UCSD-AML1 (cell line): ENCODE data around the gene MPV17L.
"Not testable (repeated sequence)": the region's sequence is repeated elsewhere in the genome, so short reads cannot be mapped to it uniquely, and the experiment has no call there.

Source experiments
- DNase-seq: peaks from one replicate; lab custom pipeline; 2025; ENCODE audit not compliant: unreplicated experiment; lab: John Stamatoyannopoulos, UW

The MPV17L gene

GRCh38 chr16:15450624-15451023, 55.1 kb downstream of the MPV17L start:
- DNase-seq: no peak

GRCh38 chr16:15451098-15451731, 55.7 kb downstream of the MPV17L start:
- no peak for DNase-seq

- no peak for DNase-seq
Measured at GRCh38 chr16:15452246-15452855, 56.8 kb downstream of the MPV17L start.

GRCh38 chr16:15453296-15453695, 57.7 kb downstream of the MPV17L start:
- DNase-seq: not testable (repeated sequence)

GRCh38 chr16:15454933-15455332, 59.4 kb downstream of the MPV17L start:
- not testable (repeated sequence) for DNase-seq

GRCh38 chr16:15457400-15457799, 61.8 kb downstream of the MPV17L start:
- no peak for DNase-seq

- no peak for DNase-seq
Measured at GRCh38 chr16:15457958-15458357, 62.4 kb downstream of the MPV17L start.

GRCh38 chr16:15459791-15460190, 64.2 kb downstream of the MPV17L start:
- no peak for DNase-seq

GRCh38 chr16:15460601-15461000, 65.0 kb downstream of the MPV17L start:
- no peak for DNase-seq

- no peak for DNase-seq
Measured at GRCh38 chr16:15461376-15461775, 65.8 kb downstream of the MPV17L start.
